HepG2 (cell line): ENCODE data around the gene KDELR3. TPM values are rescaled to one million over a fixed set of nuclear protein-coding genes. Genes with fewer than 3 reads are reported as not detected.

Source experiments
- ATAC-seq: fragments of 200-7000 bp; cut with Tn5 transposase; 3 replicates; pipeline ENCODE4 v1.9.1; 2020; ENCODE audit warnings: mild to moderate bottlenecking, moderate library complexity
- BruUV-seq: library from RNA; stranded (reverse); fragments of 400-500 nt; replicated peaks from 2 replicates; lab custom pipeline; 2021; lab: Mats Ljungman, UMichigan
- CTCF ChIA-PET: fragments of 300-600 bp; formaldehyde crosslinking; extraction: SDS; loops from one replicate; lab custom pipeline; 2021; ENCODE audit warnings: low total read pairs, inconsistent platforms, low intra/inter-chr PET ratio; lab: Yijun Ruan, JAX
- POLR2A ChIA-PET: fragments of 350-600 bp; sonication (Branson Sonifier 250); formaldehyde crosslinking; loops from one replicate; lab custom pipeline; 2020; ENCODE audit warnings: antibody characterized with exemption, inconsistent platforms; lab: Yijun Ruan, JAX
- DNase-seq: peaks from one replicate; pipeline ENCODE4 v3.0.0-alpha.2; 2015; ENCODE audit warnings: low spot score
- FAIRE-seq: peaks from 3 replicates; lab custom pipeline; 2011; peaks lifted over from hg19 to GRCh38; lab: Jason Lieb, UNC
- H2AFZ ChIP-seq: one replicate; pipeline ENCODE4 v1.6.1; 2011; ENCODE audit warnings: low read length, inconsistent platforms
- H3K27ac ChIP-seq: fragments of 300-600 bp; 3 replicates; pipeline ENCODE4 v1.8.0; 2011; ENCODE audit warnings: mixed run types, mild to moderate bottlenecking, mixed read lengths, low read length, inconsistent platforms; ENCODE audit not compliant: insufficient read depth; ENCODE audit errors: extremely low read length
- H3K27me3 ChIP-seq, 2 experiments: fragments of 200-600 bp in 1 of 2; 2 replicates in 1 of 2; 3 replicates in 1 of 2; pipeline versions ENCODE4 v1.6.0 to v1.8.0; 2011; ENCODE audit warnings: low read length in 2 of 2, mild to moderate bottlenecking in 2 of 2, moderate library complexity in 2 of 2, inconsistent platforms in 1 of 2; ENCODE audit not compliant: insufficient read depth in 2 of 2, control insufficient read depth in 1 of 2
- H3K36me3 ChIP-seq, 2 experiments: fragments of 200-600 bp in 1 of 2; replicated peaks in 1 of 2; 2 replicates in 1 of 2; 3 replicates in 1 of 2; pipeline versions ENCODE4 v1.5.1 to v1.8.0; 2011; ENCODE audit warnings: low read length in 2 of 2, inconsistent platforms in 1 of 2; ENCODE audit not compliant: insufficient read depth in 2 of 2, control insufficient read depth in 1 of 2
- H3K4me1 ChIP-seq: 2 replicates; pipeline ENCODE4 v1.5.1; 2012; ENCODE audit warnings: low read length, inconsistent platforms; ENCODE audit not compliant: insufficient read depth
- H3K4me2 ChIP-seq: 2 replicates; pipeline ENCODE4 v1.6.0; 2011; ENCODE audit warnings: low read depth, low read length, inconsistent platforms
- H3K4me3 ChIP-seq, 3 experiments: fragments of 200-600 bp in 1 of 3; sonication (generic), shearing (Covaris generic) in 1 of 3; replicated peaks in 1 of 3; 2 replicates each; pipeline ENCODE4 v1.5.1; 2011 to 2016; ENCODE audit warnings: low read length in 3 of 3, inconsistent platforms in 2 of 3, low read depth in 2 of 3, mild to moderate bottlenecking in 2 of 3, control low read depth in 1 of 3, mixed read lengths in 1 of 3; ENCODE audit not compliant: insufficient read depth in 1 of 3
- H3K79me2 ChIP-seq: one replicate; pipeline ENCODE4 v1.6.1; 2011; ENCODE audit warnings: low read length, inconsistent platforms; ENCODE audit not compliant: insufficient read depth
- H3K9ac ChIP-seq: 2 replicates; pipeline ENCODE4 v1.6.0; 2011; ENCODE audit warnings: mild to moderate bottlenecking, low read depth, low read length, inconsistent platforms; ENCODE audit not compliant: insufficient read depth
- H3K9me3 ChIP-seq: 2 replicates; pipeline ENCODE4 v1.5.1; 2012; ENCODE audit warnings: mild to moderate bottlenecking, low read length
- H4K20me1 ChIP-seq: 2 replicates; pipeline ENCODE4 v1.6.0; 2011; ENCODE audit warnings: inconsistent platforms, mild to moderate bottlenecking, low read length, moderate library complexity; ENCODE audit not compliant: insufficient read depth
- ASH2L ChIP-seq: fragments of 300-600, 200-600 bp; sonication (generic); IDR thresholded peaks from 2 replicates; pipeline ENCODE4 v1.7.0; 2017; ENCODE audit warnings: low read depth, mild to moderate bottlenecking, moderate library complexity, mixed read lengths, low read length; ENCODE audit not compliant: insufficient read length
- CC2D1A ChIP-seq: sonication (generic); formaldehyde crosslinking; IDR thresholded peaks from 2 replicates; pipeline ENCODE4 v1.8.1; 2023; ENCODE audit warnings: mild to moderate bottlenecking, missing genetic modification reagents
- FOXO4 ChIP-seq: sonication (generic); formaldehyde crosslinking; conservative IDR thresholded peaks from 2 replicates; pipeline ENCODE4 v1.8.1; 2023; ENCODE audit warnings: missing genetic modification reagents
- HHEX ChIP-seq: IDR thresholded peaks from 2 replicates; pipeline ENCODE4 v1.6.1; 2016; ENCODE audit warnings: control low read depth
- MXI1 ChIP-seq: IDR thresholded peaks from 3 replicates; pipeline ENCODE4 v1.6.1; 2012; ENCODE audit warnings: low read depth, low read length, inconsistent platforms, borderline replicate concordance
- NCOA5 ChIP-seq: sonication (generic); formaldehyde crosslinking; IDR thresholded peaks from 2 replicates; pipeline ENCODE4 v1.4.0; 2020; ENCODE audit warnings: missing genetic modification reagents
- NFE2L2 ChIP-seq: fragments of 150-350 bp; IDR thresholded peaks from 2 replicates; pipeline ENCODE4 v1.6.1; 2014; ENCODE audit warnings: low read length
- PHF8 ChIP-seq: sonication (generic); formaldehyde crosslinking; IDR thresholded peaks from 2 replicates; pipeline ENCODE4 v1.5.0; 2020; ENCODE audit warnings: missing genetic modification reagents
- RAD21 ChIP-seq: fragments of 450-650 bp; formaldehyde crosslinking; IDR thresholded peaks from 2 replicates; pipeline ENCODE4 v1.5.0; 2020; ENCODE audit warnings: mild to moderate bottlenecking
- SNAI1 ChIP-seq: sonication (generic); formaldehyde crosslinking; IDR thresholded peaks from 2 replicates; pipeline ENCODE4 v1.5.0; 2020; ENCODE audit warnings: mild to moderate bottlenecking, missing genetic modification reagents, borderline replicate concordance
- SP140L ChIP-seq: sonication (generic); formaldehyde crosslinking; IDR thresholded peaks from 2 replicates; pipeline ENCODE4 v1.4.0; 2020; ENCODE audit warnings: missing genetic modification reagents, borderline replicate concordance
- STAT5B ChIP-seq: sonication (generic); formaldehyde crosslinking; IDR thresholded peaks from 2 replicates; pipeline ENCODE4 v1.4.0; 2020; ENCODE audit warnings: missing genetic modification reagents
- YY1 ChIP-seq: IDR thresholded peaks from 2 replicates; pipeline ENCODE4 v1.6.1; 2011; ENCODE audit warnings: low read length, low read depth, moderate library complexity, mild to moderate bottlenecking; ENCODE audit not compliant: insufficient read depth, insufficient replicate concordance
- ZNF225 ChIP-seq: sonication (generic); formaldehyde crosslinking; IDR thresholded peaks from 2 replicates; pipeline ENCODE4 v1.4.0; 2020; ENCODE audit warnings: mild to moderate bottlenecking, missing genetic modification reagents
- ZNF281 ChIP-seq: sonication (generic); formaldehyde crosslinking; IDR thresholded peaks from 2 replicates; pipeline ENCODE4 v1.4.0; 2020; ENCODE audit warnings: missing genetic modification reagents, borderline replicate concordance
- ZNF326 ChIP-seq: sonication (generic); formaldehyde crosslinking; IDR thresholded peaks from 2 replicates; pipeline ENCODE4 v1.4.0; 2020; ENCODE audit warnings: missing genetic modification reagents, borderline replicate concordance
- WGBS: methylation state at CpG from one replicate; pipeline ENCODE4 v1.1.6; 2017; ENCODE audit warnings: low lambda C conversion rate; 5-methylcytosine and 5-hydroxymethylcytosine counted together
- in situ Hi-C: cut with HindIII; loops from 2 replicates; pipeline ENCODE4 v1.10.0; 2017; ENCODE audit warnings: low pct_unique_long_range_greater_than_20kb; ENCODE audit not compliant: extremely low pct_ligation_motif_present
- intact Hi-C: fragments of 100-400 bp; cut with micrococcal nuclease; formaldehyde crosslinking; loops from one replicate; pipeline ENCODE4 v1.10.0; 2022; ENCODE audit not compliant: unreplicated experiment
- polyA plus RNA-seq, 8 experiments: library from polyadenylated mRNA; depleted of rRNA in 3 of 8; stranded (reverse) in 7 of 8; unstranded in 1 of 8; fragments of >200 nt; fragmentation: Illumina TruSeq in 4 of 8; extraction: Trizol in 4 of 8; gene quantifications; 2 replicates each; pipeline versions ENCODE4 v1.2.1 to v1.2.3, GENCODE V29; 2011 to 2016; ENCODE audit warnings: low read depth in 4 of 8, missing spikeins in 1 of 8, mixed read lengths in 1 of 8; ENCODE audit not compliant: insufficient read depth in 1 of 8
- total RNA-seq, 5 experiments: library from RNA; depleted of rRNA; stranded (reverse); fragments of >200 nt; fragmentation: Illumina TruSeq; extraction: Trizol; gene quantifications; 2 replicates each; pipeline ENCODE4 v1.2.3, GENCODE V29; 2016; ENCODE audit warnings: low read depth in 1 of 5
- TF ChIP-seq, protein P1 (sequence below): sonication (generic); formaldehyde crosslinking; IDR thresholded peaks from 2 replicates; pipeline ENCODE4 v1.5.0; 2020; ENCODE audit warnings: mild to moderate bottlenecking, missing genetic modification reagents
- TF ChIP-seq, protein P2 (sequence below): sonication (generic); formaldehyde crosslinking; IDR thresholded peaks from 2 replicates; pipeline ENCODE4 v1.5.1; 2020; ENCODE audit warnings: missing genetic modification reagents, mild to moderate bottlenecking, borderline replicate concordance

KDELR3 gene
- total and polyA plus RNA-seq, 2 of the 13 experiments (the other 11 are each of a cell fraction or from before 2014, with no cell fraction given) = 24.2 to 65.7 TPM

GRCh38 chr22:38456841-38457699 lies 10.8 kb upstream of the KDELR3 start:
- Histone ChIP-seq H3K4me2 (no peak overlapping the region), H3K9me3 (no peaks in the 10 kb centered on the region), H2AFZ (no peak overlapping the region), H4K20me1 (no peaks in the 10 kb centered on the region), H3K4me3 (no peak overlapping the region), H3K27me3 (peaks cover 15 to 69% of the 10 kb centered on the region in 2 experiments), H3K4me1 (peaks cover 32% of the 10 kb centered on the region), H3K36me3 (no peaks in the 10 kb centered on the region), H3K9ac (no peak overlapping the region), H3K79me2 (no peaks in the 10 kb centered on the region), H3K27ac (no peak overlapping the region)
- POLR2A ChIA-PET = no interaction called here
- no peak for TF ChIP-seq ZNF225
- TF ChIP-seq, protein P1, sequence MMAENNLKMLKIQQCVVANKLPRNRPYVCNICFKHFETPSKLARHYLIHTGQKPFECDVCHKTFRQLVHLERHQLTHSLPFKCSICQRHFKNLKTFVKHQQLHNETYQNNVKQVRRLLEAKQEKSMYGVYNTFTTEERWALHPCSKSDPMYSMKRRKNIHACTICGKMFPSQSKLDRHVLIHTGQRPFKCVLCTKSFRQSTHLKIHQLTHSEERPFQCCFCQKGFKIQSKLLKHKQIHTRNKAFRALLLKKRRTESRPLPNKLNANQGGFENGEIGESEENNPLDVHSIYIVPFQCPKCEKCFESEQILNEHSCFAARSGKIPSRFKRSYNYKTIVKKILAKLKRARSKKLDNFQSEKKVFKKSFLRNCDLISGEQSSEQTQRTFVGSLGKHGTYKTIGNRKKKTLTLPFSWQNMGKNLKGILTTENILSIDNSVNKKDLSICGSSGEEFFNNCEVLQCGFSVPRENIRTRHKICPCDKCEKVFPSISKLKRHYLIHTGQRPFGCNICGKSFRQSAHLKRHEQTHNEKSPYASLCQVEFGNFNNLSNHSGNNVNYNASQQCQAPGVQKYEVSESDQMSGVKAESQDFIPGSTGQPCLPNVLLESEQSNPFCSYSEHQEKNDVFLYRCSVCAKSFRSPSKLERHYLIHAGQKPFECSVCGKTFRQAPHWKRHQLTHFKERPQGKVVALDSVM = no peak
- no peak for TF ChIP-seq NFE2L2
- TF ChIP-seq ASH2L = no peak
- TF ChIP-seq YY1 = no peak
- TF ChIP-seq ZNF326 = no peak
- no peak for TF ChIP-seq SNAI1
- no peak for TF ChIP-seq NCOA5 (CRISPR knock-in tag)
- TF ChIP-seq MXI1 = no peak
- TF ChIP-seq HHEX (CRISPR knock-in tag) = no peak
- no peak for TF ChIP-seq STAT5B
- TF ChIP-seq FOXO4 = no peak
- no peak for TF ChIP-seq PHF8 (CRISPR knock-in tag)
- TF ChIP-seq CC2D1A (CRISPR knock-in tag) = no peak
- TF ChIP-seq, protein P2, sequence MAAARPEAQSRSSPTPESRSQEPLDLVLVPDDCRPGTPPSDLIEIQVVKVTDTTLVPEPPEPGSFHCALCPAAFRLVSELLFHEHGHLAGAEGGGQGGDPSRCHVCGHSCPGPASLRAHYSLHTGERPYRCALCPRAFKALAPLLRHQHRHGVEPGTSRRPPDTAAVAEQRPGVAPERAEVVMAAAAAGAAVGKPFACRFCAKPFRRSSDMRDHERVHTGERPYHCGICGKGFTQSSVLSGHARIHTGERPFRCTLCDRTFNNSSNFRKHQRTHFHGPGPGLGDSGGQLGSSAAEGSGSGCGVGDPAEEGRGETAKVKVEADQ (CRISPR knock-in tag) = no peak
- no peak for TF ChIP-seq RAD21
- no peak for TF ChIP-seq ZNF281 (CRISPR knock-in tag)
- no peak for TF ChIP-seq SP140L (CRISPR knock-in tag)
- WGBS = 31% methylated on average over 9 of the region's 14 CpGs
- BruUV-seq = no TSS peak
- CTCF ChIA-PET = no interaction called here
- in situ Hi-C loops (no loop called here), intact Hi-C loops (no loop called here)
- FAIRE-seq = no peak
- DNase-seq = no peak
- no peak for ATAC-seq
